DND-41 (cell line): ENCODE results near the gene TBL1X.

Experiments used
- ATAC-seq: fragments of 200-7000 bp; cut with Tn5 transposase; 3 replicates; pipeline ENCODE4 v1.9.1; 2021; ENCODE audit warnings: low read depth; ENCODE audit not compliant: insufficient read depth
- DNase-seq: peaks from one replicate; pipeline ENCODE4 v3.0.0-alpha.2; 2020
- H2AFZ ChIP-seq: 2 replicates; pipeline ENCODE4 v1.6.0; 2012; ENCODE audit warnings: low read depth, low read length
- H3K27ac ChIP-seq: 2 replicates; pipeline ENCODE4 v1.5.1; 2012; ENCODE audit warnings: low read length, inconsistent platforms
- H3K27me3 ChIP-seq: fragments of 200-600 bp; sonication (generic); 2 replicates; pipeline ENCODE4 v1.6.0; 2012; ENCODE audit warnings: low read length, mild to moderate bottlenecking, inconsistent platforms; ENCODE audit not compliant: insufficient read depth, poor library complexity
- H3K36me3 ChIP-seq: 2 replicates; pipeline ENCODE4 v1.5.1; 2012; ENCODE audit warnings: low read length, inconsistent platforms; ENCODE audit not compliant: insufficient read depth
- H3K4me1 ChIP-seq: 2 replicates; pipeline ENCODE4 v1.5.1; 2012; ENCODE audit warnings: mild to moderate bottlenecking, low read length; ENCODE audit not compliant: insufficient read depth
- H3K4me2 ChIP-seq: 2 replicates; pipeline ENCODE4 v1.6.0; 2012; ENCODE audit warnings: mild to moderate bottlenecking, moderate library complexity, low read length, inconsistent platforms; ENCODE audit not compliant: insufficient read depth
- H3K4me3 ChIP-seq, 2 experiments: fragments of 200-600 bp in 1 of 2; shearing (Covaris generic) in 1 of 2; 2 replicates each; pipeline ENCODE4 v1.5.1; 2012 to 2016; ENCODE audit warnings: inconsistent platforms in 2 of 2, low read length in 2 of 2, mild to moderate bottlenecking in 2 of 2, low read depth in 1 of 2, moderate library complexity in 1 of 2
- H3K79me2 ChIP-seq: 2 replicates; pipeline ENCODE4 v1.6.0; 2012; ENCODE audit warnings: low read length, inconsistent platforms; ENCODE audit not compliant: insufficient read depth
- H3K9ac ChIP-seq: 2 replicates; pipeline ENCODE4 v1.6.0; 2012; ENCODE audit warnings: low read depth, mild to moderate bottlenecking, inconsistent platforms, low read length, moderate library complexity
- H3K9me3 ChIP-seq: 2 replicates; pipeline ENCODE4 v1.5.1; 2012; ENCODE audit warnings: low read length, moderate library complexity, mild to moderate bottlenecking, inconsistent platforms; ENCODE audit not compliant: insufficient read depth, severe bottlenecking
- H4K20me1 ChIP-seq: 2 replicates; pipeline ENCODE4 v1.6.0; 2012; ENCODE audit warnings: low read length; ENCODE audit not compliant: insufficient read depth
- EZH2 ChIP-seq: IDR thresholded peaks from 3 replicates; pipeline ENCODE4 v1.6.1; 2012; ENCODE audit warnings: borderline replicate concordance, low read depth, mild to moderate bottlenecking, moderate library complexity, low read length, inconsistent platforms; ENCODE audit not compliant: severe bottlenecking
- TF ChIP-seq, protein P1 (sequence below): IDR thresholded peaks from 2 replicates; pipeline ENCODE4 v1.5.1; 2012; ENCODE audit warnings: borderline replicate concordance, low read length, moderate library complexity, mild to moderate bottlenecking; ENCODE audit not compliant: poor library complexity, severe bottlenecking; ENCODE audit errors: extremely low read depth

TBL1X gene

DNA sequence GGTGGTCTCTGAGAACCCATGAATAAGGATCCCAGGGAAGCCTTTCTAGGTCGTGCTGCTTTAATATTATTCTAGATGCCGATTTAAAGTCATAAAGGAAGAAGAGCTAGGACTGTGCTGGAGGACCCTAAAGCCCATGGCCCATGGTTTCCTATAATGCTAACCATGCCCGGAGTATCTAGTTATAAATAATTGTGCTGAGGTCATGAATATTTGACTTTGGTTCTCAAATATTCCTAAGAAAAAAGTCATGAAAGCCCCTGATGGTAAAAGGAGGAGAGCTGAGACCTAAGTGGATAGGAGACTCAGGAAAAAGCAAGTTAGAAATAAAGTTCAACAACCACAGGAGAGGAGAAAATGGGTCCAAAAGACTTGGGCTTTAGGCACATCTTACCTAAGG, 132.0 kb downstream of the TBL1X start:
- H3K9me3 ChIP-seq: no peaks in the 10 kb centered on the region
- H3K27me3 ChIP-seq: no peaks in the 10 kb centered on the region
- no peak overlapping the region for H3K4me2 ChIP-seq
- TF ChIP-seq EZH2: no peak
- TF ChIP-seq, protein P1, sequence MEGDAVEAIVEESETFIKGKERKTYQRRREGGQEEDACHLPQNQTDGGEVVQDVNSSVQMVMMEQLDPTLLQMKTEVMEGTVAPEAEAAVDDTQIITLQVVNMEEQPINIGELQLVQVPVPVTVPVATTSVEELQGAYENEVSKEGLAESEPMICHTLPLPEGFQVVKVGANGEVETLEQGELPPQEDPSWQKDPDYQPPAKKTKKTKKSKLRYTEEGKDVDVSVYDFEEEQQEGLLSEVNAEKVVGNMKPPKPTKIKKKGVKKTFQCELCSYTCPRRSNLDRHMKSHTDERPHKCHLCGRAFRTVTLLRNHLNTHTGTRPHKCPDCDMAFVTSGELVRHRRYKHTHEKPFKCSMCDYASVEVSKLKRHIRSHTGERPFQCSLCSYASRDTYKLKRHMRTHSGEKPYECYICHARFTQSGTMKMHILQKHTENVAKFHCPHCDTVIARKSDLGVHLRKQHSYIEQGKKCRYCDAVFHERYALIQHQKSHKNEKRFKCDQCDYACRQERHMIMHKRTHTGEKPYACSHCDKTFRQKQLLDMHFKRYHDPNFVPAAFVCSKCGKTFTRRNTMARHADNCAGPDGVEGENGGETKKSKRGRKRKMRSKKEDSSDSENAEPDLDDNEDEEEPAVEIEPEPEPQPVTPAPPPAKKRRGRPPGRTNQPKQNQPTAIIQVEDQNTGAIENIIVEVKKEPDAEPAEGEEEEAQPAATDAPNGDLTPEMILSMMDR: no peak
- no peak overlapping the region for H3K27ac ChIP-seq
- H3K36me3 ChIP-seq: no peaks in the 10 kb centered on the region
- H3K9ac ChIP-seq: no peak overlapping the region
- no peak overlapping the region for H2AFZ ChIP-seq
- no peak for DNase-seq
- no peaks in the 10 kb centered on the region for H3K4me1 ChIP-seq
- H3K79me2 ChIP-seq: no peaks in the 10 kb centered on the region
- no peak overlapping the region for H3K4me3 ChIP-seq
- ATAC-seq: no peak
- no peaks in the 10 kb centered on the region for H4K20me1 ChIP-seq

DNA sequence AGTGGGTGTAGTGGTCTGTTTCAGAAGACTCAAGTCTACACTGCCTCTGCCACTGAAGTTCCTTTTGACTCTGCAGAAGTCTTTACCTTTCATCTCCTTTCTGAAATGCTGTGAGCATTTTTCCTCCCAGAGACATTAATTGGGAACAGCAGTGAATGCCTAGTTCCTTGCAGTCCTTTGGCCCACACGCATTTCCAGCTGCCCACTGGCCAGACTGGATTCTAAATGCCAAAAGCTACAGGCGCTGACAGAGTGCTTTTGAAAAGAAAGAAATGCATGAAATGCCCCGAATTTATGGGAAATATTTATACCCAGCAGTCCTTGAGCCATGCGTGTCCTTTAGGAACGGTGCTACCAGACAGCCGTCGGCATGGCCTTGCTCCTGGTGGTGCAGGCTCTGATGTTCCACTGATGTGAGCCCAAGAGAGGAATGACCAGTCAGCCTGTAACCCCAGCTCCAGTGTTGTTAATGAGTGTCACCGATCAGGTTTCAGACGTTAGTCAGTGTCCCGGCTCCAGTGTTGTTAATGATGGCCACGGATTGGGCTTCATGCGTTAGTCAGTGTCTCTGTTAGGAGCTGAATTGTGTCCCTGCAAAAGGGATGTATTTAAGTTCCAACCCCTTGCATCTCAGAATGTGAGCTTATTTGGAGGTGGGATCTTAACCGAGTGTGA, 132.6 kb downstream of the TBL1X start:
- Histone ChIP-seq H3K79me2 (no peaks in the 10 kb centered on the region), H3K27me3 (no peaks in the 10 kb centered on the region), H3K9ac (no peak overlapping the region), H3K36me3 (no peaks in the 10 kb centered on the region), H3K27ac (no peak overlapping the region), H3K4me1 (no peaks in the 10 kb centered on the region), H3K4me3 (no peak overlapping the region), H4K20me1 (no peaks in the 10 kb centered on the region), H3K9me3 (no peaks in the 10 kb centered on the region), H2AFZ (no peak overlapping the region), H3K4me2 (no peak overlapping the region)
- TF ChIP-seq EZH2: no peak
- TF ChIP-seq, protein P1: no peak
- DNase-seq: no peak
- ATAC-seq: no peak

DNA sequence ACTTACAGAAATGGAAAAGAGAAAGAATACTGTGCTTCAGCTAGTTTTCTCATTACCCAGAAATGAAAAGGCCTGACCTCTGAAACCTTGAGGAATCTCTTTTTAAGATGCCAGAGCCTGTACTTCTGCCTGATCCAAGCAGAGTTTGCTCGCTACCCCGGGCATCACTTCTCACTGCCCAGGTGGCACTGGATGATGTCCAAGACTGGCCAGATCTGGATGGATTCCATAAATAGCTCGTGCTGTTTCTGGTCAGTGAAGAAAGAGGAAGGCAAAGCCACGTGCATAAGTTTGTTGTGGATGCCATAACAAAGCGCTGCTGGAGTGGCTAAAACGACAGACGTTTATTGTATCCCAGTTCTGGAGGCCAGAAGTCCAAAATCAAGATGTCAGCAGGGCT, 133.5 kb downstream of the TBL1X start:
- no peak for ATAC-seq
- Histone ChIP-seq H3K9ac (no peak overlapping the region), H3K9me3 (no peaks in the 10 kb centered on the region), H3K4me1 (no peaks in the 10 kb centered on the region), H2AFZ (no peak overlapping the region), H3K27ac (no peak overlapping the region), H3K4me3 (no peak overlapping the region), H3K79me2 (no peaks in the 10 kb centered on the region), H3K36me3 (no peaks in the 10 kb centered on the region), H4K20me1 (no peaks in the 10 kb centered on the region), H3K4me2 (no peak overlapping the region), H3K27me3 (no peaks in the 10 kb centered on the region)
- no peak for TF ChIP-seq EZH2
- TF ChIP-seq, protein P1: no peak
- DNase-seq: no peak
